KMS-11 (cell line): ENCODE data around the gene EFEMP1.

Source experiments
- H2AFZ ChIP-seq: fragments of 200-600 bp; sonication (generic); 2 replicates; pipeline ENCODE4 v1.6.1; 2016; ENCODE audit warnings: antibody characterized with exemption, mixed run types, low read depth
- H3K27ac ChIP-seq: fragments of 200-600 bp; sonication (generic); 2 replicates; pipeline ENCODE4 v1.6.1; 2016; ENCODE audit warnings: mild to moderate bottlenecking, mixed run types
- H3K27me3 ChIP-seq: fragments of 200-600 bp; sonication (generic); 2 replicates; pipeline ENCODE4 v1.6.1; 2017; ENCODE audit warnings: mild to moderate bottlenecking, low read depth, mixed run types, moderate library complexity; ENCODE audit not compliant: insufficient read depth
- H3K36me3 ChIP-seq: fragments of 200-600 bp; sonication (generic); 2 replicates; pipeline ENCODE4 v1.6.1; 2017; ENCODE audit warnings: mild to moderate bottlenecking, mixed run types; ENCODE audit not compliant: insufficient read depth
- H3K4me1 ChIP-seq: fragments of 200-600 bp; sonication (generic); 2 replicates; pipeline ENCODE4 v1.6.1; 2016; ENCODE audit warnings: mild to moderate bottlenecking, low read depth, mixed run types; ENCODE audit not compliant: poor library complexity, severe bottlenecking
- H3K4me2 ChIP-seq: fragments of 200-600 bp; sonication (generic); 2 replicates; pipeline ENCODE4 v1.7.0; 2016; ENCODE audit warnings: mild to moderate bottlenecking, mixed run types
- H3K4me3 ChIP-seq: fragments of 200-600 bp; sonication (generic); IDR thresholded peaks from 2 replicates; pipeline ENCODE4 v1.6.1; 2017; ENCODE audit warnings: low read depth, low read length, mixed read lengths; ENCODE audit not compliant: insufficient read depth
- H3K79me2 ChIP-seq: fragments of 200-600 bp; sonication (generic); 2 replicates; pipeline ENCODE4 v1.6.1; 2016; ENCODE audit warnings: low read depth, mixed run types; ENCODE audit not compliant: insufficient read depth
- H3K9ac ChIP-seq: fragments of 200-600 bp; sonication (generic); 2 replicates; pipeline ENCODE4 v1.6.1; 2016; ENCODE audit warnings: mild to moderate bottlenecking, mixed run types
- H4K20me1 ChIP-seq: fragments of 200-600 bp; sonication (generic); 2 replicates; pipeline ENCODE4 v1.6.1; 2016; ENCODE audit warnings: mild to moderate bottlenecking, mixed run types; ENCODE audit not compliant: insufficient read depth
- CTCF ChIP-seq: fragments of 200-600 bp; sonication (generic); conservative IDR thresholded peaks from 2 replicates; pipeline ENCODE4 v1.6.1; 2017; ENCODE audit warnings: low read depth, mild to moderate bottlenecking, antibody characterized with exemption, low read length, moderate library complexity, mixed read lengths

The EFEMP1 gene

DNA sequence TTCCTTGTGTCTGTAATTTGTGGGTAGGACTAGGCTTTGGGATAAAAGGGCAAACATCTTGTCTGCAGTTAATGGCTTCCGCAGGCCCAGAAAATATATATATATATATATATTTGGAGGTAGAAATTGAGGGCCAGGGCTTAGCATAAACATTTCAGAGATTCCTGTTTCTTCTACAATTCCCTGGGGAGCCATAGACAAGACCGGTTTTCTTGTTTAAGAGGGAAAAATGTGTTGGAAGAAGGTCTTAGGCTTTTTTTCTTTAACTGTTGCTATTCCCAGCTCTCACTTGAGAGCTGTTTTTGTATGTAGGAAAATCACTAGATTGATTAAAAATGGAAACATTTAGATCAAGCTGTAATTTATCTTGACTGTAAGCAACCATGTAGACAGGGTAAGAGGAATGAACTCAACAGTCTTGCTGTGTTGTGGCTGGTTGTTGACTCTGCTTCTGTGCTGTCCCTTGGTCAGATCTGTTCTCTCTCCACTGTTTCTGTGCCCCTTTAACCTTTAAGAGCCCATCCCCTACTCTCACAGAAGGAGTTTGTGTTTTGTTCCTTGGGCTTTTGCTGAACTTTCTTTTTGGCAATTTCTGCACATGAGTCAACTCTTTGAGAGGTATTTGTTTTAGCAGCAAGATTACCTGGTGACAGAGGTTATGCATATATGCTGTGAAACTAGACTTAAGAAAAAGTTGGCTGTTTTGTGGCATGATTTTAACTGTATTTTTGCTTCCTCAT, 58.3 kb downstream of the EFEMP1 start:
- Histone ChIP-seq H2AFZ (no peak overlapping the region), H3K9ac (no peak overlapping the region), H3K4me1 (no peaks in the 10 kb centered on the region), H4K20me1 (no peaks in the 10 kb centered on the region), H3K4me3 (no peak overlapping the region), H3K36me3 (no peaks in the 10 kb centered on the region), H3K27me3 (no peaks in the 10 kb centered on the region), H3K4me2 (no peak overlapping the region), H3K27ac (no peak overlapping the region), H3K79me2 (no peaks in the 10 kb centered on the region)
- no peak for TF ChIP-seq CTCF

GRCh38 chr2:55864351-55865084, 59.1 kb downstream of the EFEMP1 start:
- H3K4me2 ChIP-seq: no peak overlapping the region
- H3K4me1 ChIP-seq: no peaks in the 10 kb centered on the region

DNA sequence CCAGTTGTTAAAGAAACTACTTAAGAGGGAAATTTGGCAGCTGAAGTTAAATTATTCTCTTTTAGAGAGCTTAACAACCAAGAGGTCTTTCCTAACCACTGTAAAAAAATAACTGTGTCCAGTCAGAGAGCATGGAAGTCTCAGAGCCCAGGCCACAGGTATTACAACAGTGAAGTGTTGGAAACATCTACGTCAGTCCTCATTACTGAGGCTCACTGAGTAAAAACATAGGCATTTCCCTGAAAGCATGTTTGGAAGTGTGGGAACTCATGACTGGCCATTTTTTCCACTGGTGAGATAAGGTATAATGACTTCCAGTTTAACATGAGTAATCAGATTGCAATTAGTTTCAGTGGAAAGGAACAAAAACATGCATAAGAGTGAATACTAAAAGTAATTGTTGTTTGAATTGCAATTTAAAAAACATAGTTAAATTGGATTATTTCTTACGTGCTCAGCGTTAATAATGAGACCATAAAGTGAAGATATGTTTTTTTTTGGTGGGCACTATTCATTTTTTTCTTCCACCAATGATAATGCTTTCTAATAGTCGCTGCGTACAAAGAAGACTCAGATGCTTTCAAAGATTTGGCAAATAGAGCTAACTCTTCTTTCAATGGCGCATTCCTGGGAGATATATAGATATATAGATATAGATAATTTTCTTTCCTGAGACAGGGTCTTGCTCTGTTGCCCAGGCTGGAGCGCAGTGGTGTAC, 60.8 kb downstream of the EFEMP1 start:
- H3K4me3 ChIP-seq: no peak overlapping the region
- TF ChIP-seq CTCF: no peak
- no peaks in the 10 kb centered on the region for H3K36me3 ChIP-seq
- no peak overlapping the region for H3K9ac ChIP-seq
- no peak overlapping the region for H3K4me2 ChIP-seq
- no peaks in the 10 kb centered on the region for H3K79me2 ChIP-seq
- H3K27ac ChIP-seq: no peak overlapping the region
- H3K4me1 ChIP-seq: no peaks in the 10 kb centered on the region
- H3K27me3 ChIP-seq: no peaks in the 10 kb centered on the region
- H4K20me1 ChIP-seq: no peaks in the 10 kb centered on the region
- H2AFZ ChIP-seq: no peak overlapping the region

More at GRCh38 chr2:55864351-55865084, 59.1 kb downstream of the EFEMP1 start:
- Histone ChIP-seq H4K20me1 (no peaks in the 10 kb centered on the region), H3K4me3 (no peak overlapping the region), H3K27ac (no peak overlapping the region), H2AFZ (no peak overlapping the region), H3K9ac (no peak overlapping the region), H3K36me3 (no peaks in the 10 kb centered on the region), H3K79me2 (no peaks in the 10 kb centered on the region), H3K27me3 (no peaks in the 10 kb centered on the region)
- TF ChIP-seq CTCF: no peak

- Histone ChIP-seq H2AFZ (no peak overlapping the region), H3K9ac (no peak overlapping the region), H3K27me3 (no peaks in the 10 kb centered on the region), H3K4me2 (no peak overlapping the region), H4K20me1 (no peaks in the 10 kb centered on the region), H3K79me2 (no peaks in the 10 kb centered on the region), H3K4me1 (no peaks in the 10 kb centered on the region), H3K4me3 (no peak overlapping the region), H3K36me3 (no peaks in the 10 kb centered on the region), H3K27ac (no peak overlapping the region)
- TF ChIP-seq CTCF: no peak
These were observed 61.3 kb downstream of the EFEMP1 start for GRCh38 chr2:55862246-55862645.
